Endothelial cell of umbilical vein (primary cell): Measurements from ENCODE around the gene ENTPD6. TPM values are rescaled to one million over a fixed set of nuclear protein-coding genes. Genes with fewer than 3 reads are reported as not detected.

ENCODE experiments used
- BruUV-seq: library from RNA; stranded (reverse); fragments of 400-500 nt; replicated peaks from 2 replicates; lab custom pipeline; 2021; lab: Mats Ljungman, UMichigan
- CTCF ChIA-PET: fragments of 300-600, 350-600 bp; sonication (Branson Sonifier 250); formaldehyde crosslinking; loops from one replicate; lab custom pipeline; 2021; ENCODE audit warnings: antibody characterized with exemption, inconsistent platforms; lab: Charles Lee
- POLR2A ChIA-PET: fragments of 300-600, 350-600 bp; sonication (Branson Sonifier 250); formaldehyde crosslinking; loops from one replicate; lab custom pipeline; 2021; ENCODE audit warnings: antibody characterized with exemption, inconsistent platforms; lab: Charles Lee
- DNase-seq: peaks from one replicate; pipeline ENCODE4 v3.0.0-alpha.2; 2011; ENCODE audit warnings: low read depth, low spot score
- FAIRE-seq: peaks from 2 replicates; lab custom pipeline; 2011; peaks lifted over from hg19 to GRCh38; lab: Jason Lieb, UNC
- H2AFZ ChIP-seq: 2 replicates; pipeline ENCODE4 v1.6.0; 2012; ENCODE audit warnings: low read depth, low read length, control low read depth, inconsistent platforms
- H3K27ac ChIP-seq: 2 replicates; pipeline ENCODE4 v1.5.1; 2011; ENCODE audit warnings: low read depth, mild to moderate bottlenecking, control low read depth, low read length, moderate library complexity; ENCODE audit not compliant: insufficient read depth
- H3K27me3 ChIP-seq, 2 experiments: 2 replicates each; pipeline versions ENCODE4 v1.6.0 to v1.6.1; 2011; ENCODE audit warnings: low read length in 2 of 2, mixed read lengths in 1 of 2; ENCODE audit not compliant: control insufficient read depth in 2 of 2, insufficient read depth in 2 of 2
- H3K36me3 ChIP-seq, 2 experiments: 2 replicates in 1 of 2; 3 replicates in 1 of 2; pipeline ENCODE4 v1.5.1; 2011; ENCODE audit warnings: low read length in 2 of 2, mild to moderate bottlenecking in 1 of 2, moderate library complexity in 1 of 2; ENCODE audit not compliant: control insufficient read depth in 2 of 2, insufficient read depth in 2 of 2; ENCODE audit errors: extremely low read depth in 1 of 2
- H3K4me1 ChIP-seq: 3 replicates; pipeline ENCODE4 v1.5.1; 2011; ENCODE audit warnings: mild to moderate bottlenecking, low read length; ENCODE audit not compliant: control insufficient read depth, insufficient read depth; ENCODE audit errors: extremely low read depth
- H3K4me2 ChIP-seq: 2 replicates; pipeline ENCODE4 v1.6.1; 2011; ENCODE audit warnings: low read length, control low read depth, mixed read lengths; ENCODE audit not compliant: insufficient read depth
- H3K4me3 ChIP-seq, 3 experiments: fragments of 200-600 bp in 1 of 3; sonication (generic), shearing (Covaris generic) in 1 of 3; replicated peaks in 1 of 3; 2 replicates each; pipeline ENCODE4 v1.5.1; 2011 to 2016; ENCODE audit warnings: control low read depth in 3 of 3, low read length in 3 of 3, mild to moderate bottlenecking in 2 of 3, inconsistent platforms in 1 of 3, low read depth in 1 of 3, moderate library complexity in 1 of 3; ENCODE audit not compliant: insufficient read depth in 1 of 3
- H3K79me2 ChIP-seq: 2 replicates; pipeline ENCODE4 v1.6.0; 2012; ENCODE audit warnings: low read length, inconsistent platforms; ENCODE audit not compliant: control insufficient read depth, insufficient read depth
- H3K9ac ChIP-seq: replicated peaks from 2 replicates; pipeline ENCODE3; 2011; ENCODE audit warnings: low read length, control low read depth; ENCODE audit not compliant: insufficient read depth; ENCODE audit errors: extremely low read depth
- H3K9me1 ChIP-seq: replicated peaks from 3 replicates; pipeline ENCODE4 v1.6.0; 2011; ENCODE audit warnings: mild to moderate bottlenecking, low read length; ENCODE audit not compliant: control insufficient read depth, insufficient read depth; ENCODE audit errors: extremely low read depth
- H3K9me3 ChIP-seq: replicated peaks from 2 replicates; pipeline ENCODE4 v1.5.1; 2012; ENCODE audit warnings: low read length, inconsistent platforms; ENCODE audit not compliant: control insufficient read depth, insufficient read depth
- H4K20me1 ChIP-seq: replicated peaks from 2 replicates; pipeline ENCODE3; 2011; ENCODE audit warnings: mild to moderate bottlenecking, low read length; ENCODE audit not compliant: control insufficient read depth, insufficient read depth; ENCODE audit errors: extremely low read depth
- FOS ChIP-seq: IDR thresholded peaks from 2 replicates; pipeline ENCODE4 v1.6.1; 2011; ENCODE audit warnings: mild to moderate bottlenecking, low read length, moderate library complexity, borderline replicate concordance; ENCODE audit not compliant: insufficient read depth
- GATA2 ChIP-seq: IDR thresholded peaks from 2 replicates; pipeline ENCODE4 v1.7.0; 2011; ENCODE audit warnings: low read depth, mild to moderate bottlenecking, moderate library complexity, mixed read lengths, low read length; ENCODE audit not compliant: insufficient read length, insufficient read depth
- JUN ChIP-seq: IDR thresholded peaks from 2 replicates; pipeline ENCODE4 v1.6.1; 2011; ENCODE audit warnings: borderline replicate concordance, low read depth; ENCODE audit not compliant: insufficient read length, insufficient read depth
- MYC ChIP-seq: IDR thresholded peaks from one replicate; pipeline ENCODE4 v1.6.1; 2011; ENCODE audit warnings: mild to moderate bottlenecking, low read depth, low read length
- POLR2A ChIP-seq: IDR thresholded peaks from 2 replicates; pipeline ENCODE4 v1.6.1; 2012; ENCODE audit warnings: low read depth, mild to moderate bottlenecking, control low read depth, low read length
- POLR2AphosphoS5 ChIP-seq: IDR thresholded peaks from 2 replicates; pipeline ENCODE4 v1.6.1; 2012; ENCODE audit warnings: low read depth, mild to moderate bottlenecking, control low read depth, low read length, moderate library complexity; ENCODE audit not compliant: insufficient read depth
- dilution Hi-C: fragments of 300-500 bp; cut with MboI; formaldehyde crosslinking; loops from one replicate; pipeline ENCODE4 v1.15.0; 2019; ENCODE audit warnings: low sequenced_read_pairs; ENCODE audit not compliant: extremely low pct_ligation_motif_present
- intact Hi-C: fragments of 100-400 bp; cut with micrococcal nuclease; formaldehyde crosslinking; loops from one replicate; pipeline ENCODE4 v1.10.0; 2022
- polyA plus RNA-seq, 4 experiments: library from polyadenylated mRNA; depleted of rRNA in 3 of 4; stranded (reverse) in 3 of 4; unstranded in 1 of 4; fragments of >200 nt; gene quantifications; 2 replicates each; pipeline versions ENCODE4 v1.2.1 to v1.2.3, GENCODE V29; 2011 to 2012; ENCODE audit warnings: missing spikeins in 1 of 4
- total RNA-seq: library from RNA; stranded (reverse); gene quantifications from 2 replicates; pipeline ENCODE4 v1.2.3, GENCODE V29; 2021
- TF ChIP-seq, protein P1 (sequence below): IDR thresholded peaks from 2 replicates; pipeline ENCODE4 v1.6.1; 2011; ENCODE audit not compliant: insufficient read depth, insufficient read length
- TF ChIP-seq, protein P2 (sequence below), 2 donors: IDR thresholded peaks; 1 replicate in 1 of 2; 2 replicates in 1 of 2; pipeline ENCODE4 v1.5.1; 2011; ENCODE audit warnings: low read length in 2 of 2, mild to moderate bottlenecking in 2 of 2, moderate library complexity in 2 of 2, control low read depth in 1 of 2, inconsistent platforms in 1 of 2, low read depth in 1 of 2; ENCODE audit not compliant: insufficient read depth in 1 of 2; ENCODE audit errors: extremely low read depth in 1 of 2

Gene ENTPD6
- total and polyA plus RNA-seq, 2 donors (not counting 3 experiments of a cell fraction or from before 2014, with no cell fraction given), result 51.2 to 86.3 TPM

DNA sequence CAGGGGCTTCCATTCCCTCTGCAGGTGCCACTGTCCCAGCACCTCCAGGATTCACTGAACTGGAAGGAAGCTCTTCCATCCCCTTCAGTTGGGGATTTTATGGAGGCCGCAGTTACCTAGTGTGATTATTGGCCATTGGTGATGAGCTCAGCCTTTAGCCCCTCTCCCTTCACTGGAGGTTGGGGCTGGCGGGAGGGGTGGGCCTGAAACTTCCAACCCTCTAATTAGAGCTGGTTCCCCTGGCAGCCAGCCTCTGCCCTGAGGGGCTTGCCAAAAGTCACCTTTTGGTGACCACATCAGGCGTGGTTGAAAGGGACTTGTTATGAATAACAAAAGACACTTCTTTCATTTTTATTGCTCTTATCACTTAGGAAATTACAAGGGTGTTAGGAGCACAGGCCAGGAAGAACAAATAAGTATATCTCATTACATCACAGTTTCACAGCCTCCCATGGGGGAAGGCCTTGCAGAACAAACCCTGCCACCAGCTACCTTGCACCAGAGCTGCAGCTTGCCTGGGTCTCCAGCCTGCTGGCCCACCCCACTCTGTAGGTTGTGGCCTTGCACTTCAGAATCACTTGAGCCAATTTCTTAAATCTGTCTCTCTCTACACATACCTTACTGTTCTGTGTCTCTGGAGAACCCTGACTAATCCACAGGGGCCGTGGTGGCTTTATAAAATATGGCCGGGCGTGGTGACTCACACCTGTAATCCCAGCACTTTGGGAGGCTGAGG lies 57.3 kb downstream of the ENTPD6 start:
- CTCF ChIA-PET, result no interaction called here
- dilution Hi-C loops, result no loop called here
- Histone ChIP-seq H3K9ac (no peak overlapping the region), H3K9me1 (no peaks in the 10 kb centered on the region), H3K4me1 (peaks cover 11% of the 10 kb centered on the region), H3K79me2 (peaks cover 79% of the 10 kb centered on the region), H3K27me3 (no peaks in the 10 kb centered on the region), H3K36me3 (peaks cover 2 to 3% of the 10 kb centered on the region in 2 experiments), H3K27ac (no peak overlapping the region), H3K9me3 (no peaks in the 10 kb centered on the region), H3K4me2 (no peak overlapping the region), H2AFZ (no peak overlapping the region), H4K20me1 (no peaks in the 10 kb centered on the region), H3K4me3 (no peak overlapping the region)
- BruUV-seq, result no TSS peak
- intact Hi-C loops, result no loop called here
- POLR2A ChIA-PET, result no interaction called here
- FAIRE-seq (no peak), DNase-seq (no peak)
- TF ChIP-seq MYC, result no peak
- no peak for TF ChIP-seq POLR2AphosphoS5
- TF ChIP-seq GATA2, result no peak
- no peak for TF ChIP-seq FOS
- TF ChIP-seq, protein P1, sequence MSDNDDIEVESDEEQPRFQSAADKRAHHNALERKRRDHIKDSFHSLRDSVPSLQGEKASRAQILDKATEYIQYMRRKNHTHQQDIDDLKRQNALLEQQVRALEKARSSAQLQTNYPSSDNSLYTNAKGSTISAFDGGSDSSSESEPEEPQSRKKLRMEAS, result no peak
- TF ChIP-seq, protein P2, sequence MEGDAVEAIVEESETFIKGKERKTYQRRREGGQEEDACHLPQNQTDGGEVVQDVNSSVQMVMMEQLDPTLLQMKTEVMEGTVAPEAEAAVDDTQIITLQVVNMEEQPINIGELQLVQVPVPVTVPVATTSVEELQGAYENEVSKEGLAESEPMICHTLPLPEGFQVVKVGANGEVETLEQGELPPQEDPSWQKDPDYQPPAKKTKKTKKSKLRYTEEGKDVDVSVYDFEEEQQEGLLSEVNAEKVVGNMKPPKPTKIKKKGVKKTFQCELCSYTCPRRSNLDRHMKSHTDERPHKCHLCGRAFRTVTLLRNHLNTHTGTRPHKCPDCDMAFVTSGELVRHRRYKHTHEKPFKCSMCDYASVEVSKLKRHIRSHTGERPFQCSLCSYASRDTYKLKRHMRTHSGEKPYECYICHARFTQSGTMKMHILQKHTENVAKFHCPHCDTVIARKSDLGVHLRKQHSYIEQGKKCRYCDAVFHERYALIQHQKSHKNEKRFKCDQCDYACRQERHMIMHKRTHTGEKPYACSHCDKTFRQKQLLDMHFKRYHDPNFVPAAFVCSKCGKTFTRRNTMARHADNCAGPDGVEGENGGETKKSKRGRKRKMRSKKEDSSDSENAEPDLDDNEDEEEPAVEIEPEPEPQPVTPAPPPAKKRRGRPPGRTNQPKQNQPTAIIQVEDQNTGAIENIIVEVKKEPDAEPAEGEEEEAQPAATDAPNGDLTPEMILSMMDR (IDR thresholded peaks at IDR 0.05; ENCODE audit: extremely low read depth in 1 of 2, insufficient read depth in 1 of 2, low read depth in 1 of 2, low read length in 2 of 2), result no peak
- no peak for TF ChIP-seq POLR2A
- no peak for TF ChIP-seq JUN
